ENCODE data around the gene CHCHD10. TPM values are rescaled to one million over a fixed set of nuclear protein-coding genes. Genes with fewer than 3 reads are reported as not detected.

Gene CHCHD10
- polyA plus RNA-seq, 10 donors, result 35.5 to 74.9 (median 50.2) TPM

DNA sequence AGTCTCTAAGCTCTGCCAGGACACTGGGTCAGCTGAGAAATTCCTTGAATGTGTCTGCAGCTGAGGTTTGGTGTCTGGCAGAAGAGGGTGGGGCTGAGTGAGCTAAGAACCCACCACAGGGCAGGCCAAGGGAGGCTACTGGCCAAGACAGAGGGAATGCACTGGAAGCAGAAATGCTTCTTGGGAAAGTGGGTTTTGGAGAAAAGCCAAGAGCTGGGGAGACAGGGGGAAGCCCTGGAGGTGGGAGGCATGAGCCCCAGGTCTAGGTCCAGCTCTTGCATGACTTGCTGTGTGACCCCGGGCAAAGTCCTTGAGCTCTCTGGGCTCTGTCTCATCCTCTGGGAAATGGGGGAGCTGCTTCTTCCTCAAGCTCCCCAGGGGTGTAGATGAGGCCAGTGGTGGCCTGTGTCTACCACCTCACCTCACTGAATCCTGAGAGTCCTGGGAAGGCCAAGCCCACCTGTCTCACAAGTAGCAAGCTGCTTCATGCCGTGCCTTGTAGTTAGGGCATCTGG is 7.2 kb upstream of the CHCHD10 start:
- DNase-seq, result no peak

- DNase-seq, result no peak
These were observed 6.5 kb upstream of the CHCHD10 start for GRCh38 chr22:23774114-23774921.

DNA sequence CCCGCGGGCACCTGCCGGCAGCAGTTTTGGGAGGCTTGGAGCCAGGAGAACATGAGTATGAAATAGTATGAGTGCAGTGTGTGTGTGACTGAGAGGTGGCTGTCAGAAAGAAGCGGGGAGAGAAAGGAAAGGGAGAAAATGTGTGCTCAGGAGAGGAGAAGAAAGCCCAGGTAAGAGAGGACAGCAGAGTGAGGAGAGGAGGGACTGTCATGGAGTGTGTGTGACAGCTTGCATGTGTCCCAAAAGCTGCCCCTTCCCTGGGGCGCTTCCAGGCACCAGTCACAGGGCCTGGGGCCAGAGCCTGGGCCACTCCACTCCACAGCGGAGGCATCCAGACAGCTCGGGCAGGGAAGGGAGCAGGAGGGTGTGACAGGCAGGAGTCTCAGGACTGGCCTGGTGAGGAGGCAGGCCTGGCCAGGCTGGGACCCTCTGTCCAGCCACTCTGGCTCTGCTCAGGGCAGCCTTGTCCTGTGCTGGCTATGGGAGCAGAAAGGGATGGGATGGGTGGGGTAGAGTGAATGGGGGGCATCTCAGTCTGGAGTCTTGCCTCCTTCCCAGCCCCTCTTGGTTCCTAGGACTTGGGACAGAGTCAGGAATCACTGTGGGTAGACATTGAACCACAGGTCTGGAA is 5.8 kb upstream of the CHCHD10 start:
- DNase-seq, result no peak

DNA sequence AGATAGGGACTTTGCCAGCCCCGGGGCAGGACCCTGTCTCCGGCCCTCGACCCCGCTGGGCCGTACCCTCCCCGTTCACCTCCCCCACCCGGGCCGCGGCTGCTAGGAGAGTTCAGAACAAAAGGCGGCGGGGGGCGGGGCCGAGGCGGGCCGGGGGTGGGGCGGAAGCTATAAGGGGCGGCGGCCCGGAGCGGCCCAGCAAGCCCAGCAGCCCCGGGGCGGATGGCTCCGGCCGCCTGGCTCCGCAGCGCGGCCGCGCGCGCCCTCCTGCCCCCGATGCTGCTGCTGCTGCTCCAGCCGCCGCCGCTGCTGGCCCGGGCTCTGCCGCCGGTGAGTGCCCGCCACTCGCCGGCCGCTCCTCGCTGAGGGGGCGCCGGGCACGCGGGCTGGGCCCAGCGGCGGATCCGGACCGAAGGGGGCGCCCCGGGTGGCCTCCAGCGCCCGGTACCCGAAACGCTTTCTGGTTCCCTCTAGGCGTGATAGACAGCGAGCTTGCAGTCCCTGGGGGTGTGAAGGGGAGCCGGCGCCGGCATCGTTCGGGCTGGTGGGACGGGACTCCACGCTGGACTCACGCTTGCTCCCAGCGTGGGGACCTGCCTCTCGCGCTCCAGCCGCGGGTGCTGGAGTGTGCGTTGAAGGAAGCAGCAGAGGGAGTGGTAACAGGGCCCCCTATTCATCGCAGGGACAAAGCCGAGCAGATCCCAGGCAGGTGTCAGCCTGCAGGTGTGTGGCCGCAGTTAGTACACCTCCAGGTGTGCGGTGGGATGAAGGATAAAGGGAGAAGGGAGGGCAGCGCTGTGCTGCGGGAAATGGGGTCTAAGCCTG is 5.1 kb upstream of the CHCHD10 start, which contains the start of gene MMP11:
MMP11 (plus strand) TSS at position 201 of the 825 bp plus-strand sequence; CDS start at position 223, 22 bp downstream.
- DNase-seq, result peak in 2 of 3 donors; percentile 39 to 65

DNA sequence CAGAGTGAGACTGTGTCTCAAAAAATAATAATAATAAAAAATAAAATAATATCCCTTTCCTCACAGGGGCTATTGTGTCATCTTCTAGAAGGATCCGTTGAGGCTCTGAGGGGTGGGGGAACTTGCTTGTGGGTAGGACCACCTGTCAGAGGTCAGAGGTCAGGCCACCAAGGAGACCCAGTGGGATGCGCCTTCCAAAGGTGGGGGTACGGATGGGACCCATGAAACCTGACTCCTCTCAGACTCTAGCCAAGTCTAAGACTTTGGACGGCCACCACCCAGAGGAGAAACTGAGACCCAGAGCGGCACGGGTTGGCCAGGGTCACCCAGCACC is 4.5 kb upstream of the CHCHD10 start:
- DNase-seq, result no peak

DNA sequence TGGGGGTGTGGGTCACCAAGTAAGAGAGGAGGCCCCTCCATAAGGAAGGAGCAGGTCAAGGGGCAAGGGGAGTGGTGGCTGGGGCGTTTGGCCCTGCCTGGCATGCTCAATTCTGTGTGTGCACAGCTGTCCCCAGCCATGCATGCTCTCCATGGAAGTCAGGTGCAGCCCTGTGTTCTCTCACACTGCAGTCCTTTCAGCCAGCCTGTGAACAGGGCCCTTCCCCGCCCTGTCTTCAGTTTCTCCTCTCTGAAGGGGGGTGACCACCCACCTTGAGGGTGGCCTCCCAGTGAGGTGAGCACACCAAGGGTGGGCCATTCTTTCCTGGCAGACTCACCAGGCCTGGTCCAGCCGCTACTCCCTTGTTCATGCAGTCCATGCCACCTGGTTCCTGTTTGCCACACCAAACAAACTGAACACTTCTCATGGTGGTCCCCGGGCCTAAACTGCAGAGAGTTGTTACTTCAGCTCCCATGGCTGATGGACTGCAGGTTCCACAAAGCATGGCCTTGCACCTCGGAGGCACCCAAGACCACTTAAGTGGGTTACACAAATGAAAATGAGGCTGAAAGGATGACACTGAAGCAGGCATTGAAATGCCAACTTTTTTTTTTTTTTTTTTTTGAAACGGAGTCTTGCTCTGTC is 1.7 kb upstream of the CHCHD10 start:
- no peak for DNase-seq

DNA sequence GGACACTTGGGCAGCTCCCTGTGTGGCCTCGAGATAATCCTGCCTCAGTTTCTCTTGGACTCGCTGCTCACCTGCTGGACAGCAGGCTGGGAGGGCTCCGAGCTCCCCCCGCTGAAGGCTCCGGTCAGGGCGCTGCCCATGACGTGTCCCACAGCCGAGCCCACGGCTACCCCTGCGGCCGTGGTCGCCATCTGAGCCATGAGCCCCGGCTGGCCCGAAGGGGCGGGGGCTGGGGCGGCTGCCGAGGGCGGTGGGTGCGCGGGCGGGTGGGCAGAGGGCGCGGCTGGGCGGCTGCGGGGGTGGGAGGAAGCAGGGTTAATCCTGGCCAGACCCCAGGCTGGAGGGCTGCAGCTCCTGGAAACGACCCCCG is 484 bp downstream of the CHCHD10 start:
- peak in 1 of 3 donors; percentile 33 for DNase-seq

- no peak for DNase-seq
These were observed 2.6 kb downstream of the CHCHD10 start for GRCh38 chr22:23764899-23765881.

DNA sequence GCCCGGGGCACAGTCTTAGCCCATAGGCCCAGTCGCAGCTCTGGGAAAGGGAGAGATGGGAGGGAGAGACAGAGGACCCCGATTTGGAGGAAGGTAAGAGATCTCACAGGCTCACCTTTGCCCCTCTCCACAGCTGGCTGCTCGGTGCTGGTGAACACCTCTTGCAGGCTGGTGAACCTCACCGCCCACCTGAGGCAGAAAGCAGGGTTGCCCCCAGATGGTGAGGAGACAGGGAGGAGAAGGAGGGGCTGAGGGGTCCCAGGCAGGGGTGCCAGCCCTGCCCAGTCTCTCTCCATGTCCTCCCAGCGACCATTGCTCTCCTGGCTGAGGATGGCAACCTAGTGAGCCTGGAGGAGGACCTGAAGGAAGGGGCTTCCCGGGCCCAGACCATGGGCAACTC is 3.8 kb downstream of the CHCHD10 start:
- DNase-seq, result no peak

DNA sequence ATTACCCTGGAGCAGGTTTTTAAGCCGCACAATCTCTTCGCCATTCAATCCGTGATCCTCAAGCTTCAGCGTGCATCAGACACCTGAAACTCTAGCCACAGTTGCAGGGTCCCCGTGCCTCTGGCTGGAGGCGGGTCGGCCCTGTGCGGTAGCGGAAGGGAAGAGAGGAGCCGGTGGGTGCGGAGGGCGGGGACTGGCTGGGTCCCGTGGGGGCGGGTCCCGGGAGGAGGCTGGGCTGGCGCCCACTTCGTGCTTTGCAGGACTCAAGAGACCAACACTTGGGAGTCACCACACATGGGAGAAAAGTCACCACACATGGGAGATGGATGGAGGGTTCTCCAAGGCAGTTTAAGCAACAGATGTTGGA is 4.2 kb downstream of the CHCHD10 start:
- no peak for DNase-seq

- DNase-seq, result peak in 1 of 3 donors; percentile 50
These were observed 4.8 kb downstream of the CHCHD10 start, which contains the start of gene C22orf15 for GRCh38 chr22:23762842-23763578. Gene C22orf15, plus strand, starts transcription at chr22:23762990. Its CDS starts 317 bp downstream, at chr22:23763307.

DNA sequence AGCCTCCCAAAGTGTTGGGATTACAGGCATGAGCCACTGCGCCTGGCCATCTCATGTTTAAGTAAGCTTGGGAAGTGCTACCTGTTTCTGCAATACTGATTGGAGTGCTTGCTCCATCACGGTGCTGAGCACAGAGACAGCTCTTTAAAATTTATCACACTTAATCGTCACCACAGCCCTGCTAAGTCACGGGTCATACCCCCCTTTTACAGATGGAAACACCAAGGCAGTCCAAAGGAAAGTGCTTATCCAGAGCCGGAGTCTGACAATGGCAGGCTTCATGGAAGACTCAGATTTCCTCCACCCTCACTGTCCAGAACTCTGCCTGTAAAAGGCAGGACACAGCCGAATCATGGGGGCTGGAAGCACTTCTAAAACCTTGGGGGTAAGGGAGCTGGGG is 7.7 kb downstream of the CHCHD10 start:
- DNase-seq, result no peak

- no peak for DNase-seq
These were observed 8.2 kb downstream of the CHCHD10 start for GRCh38 chr22:23759566-23759965.

DNA sequence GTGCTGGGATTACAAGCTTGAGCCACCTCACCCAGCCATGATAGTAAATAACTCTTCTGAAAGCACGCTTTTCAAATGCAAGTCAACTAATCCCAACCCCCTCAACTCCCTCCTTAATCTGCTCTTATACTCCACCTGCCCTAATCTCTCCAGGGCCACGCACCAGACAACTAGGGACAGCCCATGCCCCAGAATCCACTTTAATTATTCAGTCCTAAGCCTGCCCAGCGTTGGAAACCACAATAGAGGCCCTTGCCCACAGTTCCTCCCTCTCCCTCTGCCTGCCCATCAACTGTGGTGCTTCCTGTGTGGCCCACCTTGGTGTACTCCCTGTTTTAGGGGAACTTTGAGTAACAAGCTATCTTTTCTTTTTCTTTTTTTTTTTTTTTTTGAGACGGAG is 10.9 kb downstream of the CHCHD10 start:
- DNase-seq, result no peak

GRCh38 chr22:23755711-23756110 is 12.1 kb downstream of the CHCHD10 start:
- DNase-seq, result no peak

- DNase-seq, result no peak
These were observed 12.7 kb downstream of the CHCHD10 start for GRCh38 chr22:23754980-23755636.

GRCh38 chr22:23754220-23754919 is 13.4 kb downstream of the CHCHD10 start, which contains the start of gene VPREB3:
Gene VPREB3, minus strand, starts transcription at chr22:23754425. Its CDS starts 62 bp downstream, at chr22:23754363.
- DNase-seq, result no peak

- DNase-seq, result no peak
These were observed 14.4 kb downstream of the CHCHD10 start for GRCh38 chr22:23753385-23753784.
